ENCODE measurements around the gene RENBP.

Gene RENBP

GRCh38 chrX:153974726-153975286 is 30.4 kb upstream of the RENBP start:
- in situ Hi-C loops (cut with HindIII; ENCODE audit: low sequenced_read_pairs) = no loop called here
- no peak overlapping the region for H3K4me3 ChIP-seq (ENCODE audit: low read depth, low read length)
- no peak for DNase-seq (ENCODE audit: low read depth)
- TF ChIP-seq, protein P1, sequence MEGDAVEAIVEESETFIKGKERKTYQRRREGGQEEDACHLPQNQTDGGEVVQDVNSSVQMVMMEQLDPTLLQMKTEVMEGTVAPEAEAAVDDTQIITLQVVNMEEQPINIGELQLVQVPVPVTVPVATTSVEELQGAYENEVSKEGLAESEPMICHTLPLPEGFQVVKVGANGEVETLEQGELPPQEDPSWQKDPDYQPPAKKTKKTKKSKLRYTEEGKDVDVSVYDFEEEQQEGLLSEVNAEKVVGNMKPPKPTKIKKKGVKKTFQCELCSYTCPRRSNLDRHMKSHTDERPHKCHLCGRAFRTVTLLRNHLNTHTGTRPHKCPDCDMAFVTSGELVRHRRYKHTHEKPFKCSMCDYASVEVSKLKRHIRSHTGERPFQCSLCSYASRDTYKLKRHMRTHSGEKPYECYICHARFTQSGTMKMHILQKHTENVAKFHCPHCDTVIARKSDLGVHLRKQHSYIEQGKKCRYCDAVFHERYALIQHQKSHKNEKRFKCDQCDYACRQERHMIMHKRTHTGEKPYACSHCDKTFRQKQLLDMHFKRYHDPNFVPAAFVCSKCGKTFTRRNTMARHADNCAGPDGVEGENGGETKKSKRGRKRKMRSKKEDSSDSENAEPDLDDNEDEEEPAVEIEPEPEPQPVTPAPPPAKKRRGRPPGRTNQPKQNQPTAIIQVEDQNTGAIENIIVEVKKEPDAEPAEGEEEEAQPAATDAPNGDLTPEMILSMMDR (IDR thresholded peaks at IDR 0.05; ENCODE audit: low read depth, low read length, missing control alignments) = no peak

- in situ Hi-C loops (cut with HindIII; ENCODE audit: low sequenced_read_pairs) = no loop called here
- DNase-seq (ENCODE audit: low read depth) = no peak
- TF ChIP-seq, protein P1 (IDR thresholded peaks at IDR 0.05; ENCODE audit: low read depth, low read length, missing control alignments) = no peak
- H3K4me3 ChIP-seq (ENCODE audit: low read depth, low read length) = no peak overlapping the region
These were observed 29.7 kb upstream of the RENBP start for GRCh38 chrX:153974003-153974725.

DNA sequence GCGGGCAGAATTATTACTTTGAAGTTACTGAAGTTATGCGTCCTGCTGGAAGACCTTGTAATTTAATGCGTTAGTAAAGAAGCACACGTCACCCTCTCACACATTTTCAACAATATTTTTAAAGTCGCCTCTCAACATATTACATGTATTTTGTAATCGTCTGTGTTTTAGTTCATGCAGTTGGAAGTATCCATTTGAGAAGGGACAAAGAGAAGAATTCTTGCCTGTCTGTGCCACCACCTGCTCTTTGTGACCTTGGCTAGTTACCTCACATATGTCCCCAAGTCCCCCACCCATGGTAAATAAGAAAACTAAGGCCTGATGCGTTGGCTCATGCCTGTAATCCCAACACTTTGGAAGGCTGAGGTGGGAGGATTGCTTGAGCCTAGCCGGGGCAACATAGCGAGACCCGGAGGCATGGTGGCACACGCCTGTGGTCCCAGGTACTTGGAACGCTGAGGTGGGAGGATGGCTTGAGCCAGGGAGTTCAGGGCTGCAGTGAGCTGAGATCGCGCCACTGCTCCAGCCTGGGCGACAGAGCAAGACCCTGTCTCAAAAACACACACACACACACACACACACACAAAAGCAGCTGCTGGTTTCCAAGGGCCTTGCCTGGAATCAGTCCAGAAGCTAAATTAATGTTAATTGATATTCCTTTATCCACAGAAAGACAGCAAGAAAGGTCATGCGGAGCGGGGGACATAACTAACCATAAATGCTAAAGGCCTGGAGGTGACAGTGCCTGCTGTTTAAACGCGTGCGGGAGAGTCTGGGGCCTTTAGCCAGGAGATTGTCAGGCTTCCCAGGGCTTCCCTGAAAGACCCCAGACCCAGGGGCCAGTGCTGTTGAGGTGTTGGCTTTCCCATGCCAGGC is 28.9 kb upstream of the RENBP start:
- in situ Hi-C loops (cut with HindIII; ENCODE audit: low sequenced_read_pairs) = no loop called here

GRCh38 chrX:153972368-153973126 is 28.1 kb upstream of the RENBP start, which contains the start of gene TMEM187:
TMEM187 (plus strand) TSS chrX:153972754; CDS start chrX:153982063, 9,309 bp downstream.
- in situ Hi-C loops (cut with HindIII; ENCODE audit: low sequenced_read_pairs) = no loop called here
- peak within 1 kb of the TSS; percentile 85 for H3K4me3 ChIP-seq (ENCODE audit: low read depth, low read length)
- DNase-seq (ENCODE audit: low read depth) = peak; percentile 60
- TF ChIP-seq, protein P1 (IDR thresholded peaks at IDR 0.05; ENCODE audit: low read depth, low read length, missing control alignments) = no peak

More for the DNA sequence above, 28.9 kb upstream of the RENBP start:
- TF ChIP-seq, protein P1 (IDR thresholded peaks at IDR 0.05; ENCODE audit: low read depth, low read length, missing control alignments) = no peak
- no peak for DNase-seq (ENCODE audit: low read depth)
- H3K4me3 ChIP-seq (ENCODE audit: low read depth, low read length) = peak overlapping the region; percentile 42

- H3K4me3 ChIP-seq (ENCODE audit: low read depth, low read length) = peak within 1 kb of the TSS; percentile 85
- TF ChIP-seq, protein P1 (IDR thresholded peaks at IDR 0.05; ENCODE audit: low read depth, low read length, missing control alignments) = no peak
- DNase-seq (ENCODE audit: low read depth) = peak; percentile 75
- in situ Hi-C loops (cut with HindIII; ENCODE audit: low sequenced_read_pairs) = no loop called here
These were observed 27.3 kb upstream of the RENBP start, which contains the start of gene HCFC1 for GRCh38 chrX:153971450-153972367. HCFC1 (minus strand) TSS chrX:153971818; CDS start chrX:153970840, 978 bp downstream.

Measured in astrocyte of the cerebellum (primary cell).